OCI-LY1 (cell line): ENCODE results near the gene SLC6A3.
"Not testable (repeated sequence)": the region's sequence is repeated elsewhere in the genome, so short reads cannot be mapped to it uniquely, and the experiment has no call there.

Experiments used
- H2AFZ ChIP-seq: fragments of 200-600 bp; sonication (generic), shearing (Covaris generic); 2 replicates; pipeline ENCODE4 v1.6.0; 2014; ENCODE audit warnings: antibody characterized with exemption, mild to moderate bottlenecking, low read length
- H3F3A ChIP-seq: fragments of 200-600 bp; sonication (generic), shearing (Covaris generic); 2 replicates; pipeline ENCODE4 v1.6.0; 2014; ENCODE audit warnings: mild to moderate bottlenecking, antibody characterized with exemption, low read length, moderate library complexity; ENCODE audit not compliant: insufficient read depth
- H3K27ac ChIP-seq: fragments of 200-600 bp; sonication (generic); 2 replicates; pipeline ENCODE4 v1.5.1; 2014; ENCODE audit warnings: low read length, mixed run types, mild to moderate bottlenecking, low read depth; ENCODE audit not compliant: poor library complexity, severe bottlenecking
- H3K27me3 ChIP-seq: fragments of 200-600 bp; sonication (generic); 2 replicates; pipeline ENCODE4 v1.6.0; 2014; ENCODE audit warnings: antibody characterized with exemption, mild to moderate bottlenecking, low read length, moderate library complexity; ENCODE audit not compliant: insufficient read depth
- H3K36me3 ChIP-seq: fragments of 200-600 bp; sonication (generic); 2 replicates; pipeline ENCODE4 v1.6.1; 2014; ENCODE audit warnings: mild to moderate bottlenecking, antibody characterized with exemption, low read length, moderate library complexity, mixed read lengths; ENCODE audit not compliant: insufficient read depth
- H3K4me1 ChIP-seq: fragments of 200-600 bp; sonication (generic); 2 replicates; pipeline ENCODE4 v1.5.1; 2014; ENCODE audit warnings: mild to moderate bottlenecking, low read length, moderate library complexity; ENCODE audit not compliant: insufficient read depth, severe bottlenecking
- H3K4me2 ChIP-seq: fragments of 200-600 bp; sonication (generic), shearing (Covaris generic); 2 replicates; pipeline ENCODE4 v1.6.1; 2014; ENCODE audit warnings: low read length
- H3K4me3 ChIP-seq: fragments of 200-600 bp; sonication (generic); 2 replicates; pipeline ENCODE4 v1.5.1; 2014; ENCODE audit warnings: low read length, low read depth, mild to moderate bottlenecking, mixed read lengths; ENCODE audit not compliant: poor library complexity, severe bottlenecking
- H3K79me2 ChIP-seq: fragments of 200-600 bp; shearing (Covaris generic); 2 replicates; pipeline ENCODE4 v1.6.1; 2016; ENCODE audit warnings: mixed run types, low read length, mixed read lengths; ENCODE audit not compliant: insufficient read depth
- H3K9ac ChIP-seq: fragments of 200-600 bp; sonication (generic), shearing (Covaris generic); 2 replicates; pipeline ENCODE4 v1.6.1; 2014; ENCODE audit warnings: mild to moderate bottlenecking, low read length, mixed read lengths
- H3K9me2 ChIP-seq: fragments of 200-600 bp; sonication (generic), shearing (Covaris generic); 2 replicates; pipeline ENCODE4 v1.6.1; 2014; ENCODE audit warnings: low read depth, mild to moderate bottlenecking, low read length, mixed read lengths
- H3K9me3 ChIP-seq: fragments of 200-600 bp; shearing (Covaris generic); 2 replicates; pipeline ENCODE4 v1.6.1; 2014; ENCODE audit warnings: low read length, mixed read lengths
- H4K20me1 ChIP-seq: fragments of 200-600 bp; sonication (generic), shearing (Covaris generic); 2 replicates; pipeline ENCODE4 v1.6.0; 2016; ENCODE audit warnings: mild to moderate bottlenecking, low read length; ENCODE audit not compliant: insufficient read depth
- EZH2 ChIP-seq: fragments of 200-600 bp; sonication (generic), shearing (Covaris generic); IDR thresholded peaks from 2 replicates; pipeline ENCODE4 v1.8.0; 2017; ENCODE audit warnings: borderline replicate concordance, mixed run types, mild to moderate bottlenecking, antibody characterized with exemption, low read length, moderate library complexity, mixed read lengths
- TF ChIP-seq, protein P1 (sequence below): fragments of 200-600 bp; sonication (generic), shearing (Covaris generic); IDR thresholded peaks from 2 replicates; pipeline ENCODE4 v1.5.1; 2017; ENCODE audit warnings: mild to moderate bottlenecking, antibody characterized with exemption, low read length, moderate library complexity, mixed read lengths

Gene SLC6A3

GRCh38 chr5:1360861-1361260, 84.4 kb downstream of the SLC6A3 start:
- Histone ChIP-seq H3K9me3 (no peaks in the 10 kb centered on the region), H3F3A (no peaks in the 10 kb centered on the region), H3K36me3 (no peaks in the 10 kb centered on the region), H3K4me1 (no peaks in the 10 kb centered on the region), H3K4me3 (no peak overlapping the region), H2AFZ (no peak overlapping the region), H3K9ac (no peak overlapping the region), H3K4me2 (no peak overlapping the region), H3K27me3 (peaks cover 17% of the 10 kb centered on the region), H3K9me2 (no peaks in the 10 kb centered on the region), H4K20me1 (no peaks in the 10 kb centered on the region), H3K27ac (no peak overlapping the region), H3K79me2 (no peaks in the 10 kb centered on the region)
- no peak for TF ChIP-seq EZH2
- TF ChIP-seq, protein P1, sequence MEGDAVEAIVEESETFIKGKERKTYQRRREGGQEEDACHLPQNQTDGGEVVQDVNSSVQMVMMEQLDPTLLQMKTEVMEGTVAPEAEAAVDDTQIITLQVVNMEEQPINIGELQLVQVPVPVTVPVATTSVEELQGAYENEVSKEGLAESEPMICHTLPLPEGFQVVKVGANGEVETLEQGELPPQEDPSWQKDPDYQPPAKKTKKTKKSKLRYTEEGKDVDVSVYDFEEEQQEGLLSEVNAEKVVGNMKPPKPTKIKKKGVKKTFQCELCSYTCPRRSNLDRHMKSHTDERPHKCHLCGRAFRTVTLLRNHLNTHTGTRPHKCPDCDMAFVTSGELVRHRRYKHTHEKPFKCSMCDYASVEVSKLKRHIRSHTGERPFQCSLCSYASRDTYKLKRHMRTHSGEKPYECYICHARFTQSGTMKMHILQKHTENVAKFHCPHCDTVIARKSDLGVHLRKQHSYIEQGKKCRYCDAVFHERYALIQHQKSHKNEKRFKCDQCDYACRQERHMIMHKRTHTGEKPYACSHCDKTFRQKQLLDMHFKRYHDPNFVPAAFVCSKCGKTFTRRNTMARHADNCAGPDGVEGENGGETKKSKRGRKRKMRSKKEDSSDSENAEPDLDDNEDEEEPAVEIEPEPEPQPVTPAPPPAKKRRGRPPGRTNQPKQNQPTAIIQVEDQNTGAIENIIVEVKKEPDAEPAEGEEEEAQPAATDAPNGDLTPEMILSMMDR: no peak

GRCh38 chr5:1360367-1360766, 84.9 kb downstream of the SLC6A3 start:
- H4K20me1 ChIP-seq, H2AFZ ChIP-seq: not testable (repeated sequence)
- peaks cover 16% of the 10 kb centered on the region for H3K27me3 ChIP-seq

GRCh38 chr5:1359713-1360112, 85.5 kb downstream of the SLC6A3 start:
- H2AFZ ChIP-seq: no peak overlapping the region
- no peaks in the 10 kb centered on the region for H3K9me3 ChIP-seq
- no peak overlapping the region for H3K9ac ChIP-seq
- no peaks in the 10 kb centered on the region for H3F3A ChIP-seq
- peaks cover 14% of the 10 kb centered on the region for H3K27me3 ChIP-seq
- H3K27ac ChIP-seq: no peak overlapping the region
- no peak overlapping the region for H3K4me3 ChIP-seq
- H3K36me3 ChIP-seq: no peaks in the 10 kb centered on the region
- no peaks in the 10 kb centered on the region for H4K20me1 ChIP-seq
- H3K4me1 ChIP-seq: no peaks in the 10 kb centered on the region
- H3K79me2 ChIP-seq: no peaks in the 10 kb centered on the region
- no peak overlapping the region for H3K4me2 ChIP-seq
- no peaks in the 10 kb centered on the region for H3K9me2 ChIP-seq
- TF ChIP-seq EZH2: no peak
- TF ChIP-seq, protein P1: no peak

More at GRCh38 chr5:1360367-1360766, 84.9 kb downstream of the SLC6A3 start:
- not testable (repeated sequence) for H3F3A ChIP-seq, H3K9ac ChIP-seq, H3K79me2 ChIP-seq, H3K4me3 ChIP-seq, H3K36me3 ChIP-seq, H3K27ac ChIP-seq, H3K9me2 ChIP-seq, H3K4me2 ChIP-seq, H3K9me3 ChIP-seq, H3K4me1 ChIP-seq

DNA sequence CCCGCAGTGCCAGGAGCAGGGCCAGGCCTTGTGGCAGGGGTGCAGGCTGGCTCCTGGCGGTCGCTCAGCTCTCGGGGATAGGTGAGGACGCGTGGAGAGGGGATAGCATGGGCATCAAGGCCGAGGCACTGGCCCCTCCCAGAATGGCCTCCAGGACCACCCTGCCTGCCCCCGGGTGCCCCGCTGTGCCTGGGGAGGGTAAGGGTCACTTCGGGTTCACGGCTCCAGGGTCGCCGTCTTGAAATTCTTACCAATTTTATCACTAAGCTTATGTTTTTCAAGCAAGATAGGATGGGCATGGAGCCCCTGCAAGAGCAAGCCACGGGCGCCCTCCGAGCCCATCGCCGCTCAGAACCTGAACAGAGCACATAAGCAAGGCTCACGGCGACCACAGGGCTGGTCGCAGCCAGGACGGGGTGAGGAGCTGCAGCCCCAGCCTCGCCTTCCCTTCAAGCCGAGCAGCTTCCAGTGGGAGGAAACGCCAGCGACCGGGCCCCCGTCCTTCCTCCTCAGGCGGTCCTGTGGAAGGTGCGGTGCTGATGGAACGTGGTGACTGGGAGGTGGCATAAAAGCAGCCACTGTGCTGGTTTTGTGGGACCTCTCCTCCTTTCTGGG, 86.1 kb downstream of the SLC6A3 start:
- H3K36me3 ChIP-seq: no peaks in the 10 kb centered on the region
- H3K9me2 ChIP-seq: no peaks in the 10 kb centered on the region
- H2AFZ ChIP-seq: no peak overlapping the region
- no peak overlapping the region for H3K4me2 ChIP-seq
- no peaks in the 10 kb centered on the region for H3K79me2 ChIP-seq
- no peaks in the 10 kb centered on the region for H3K4me1 ChIP-seq
- no peak overlapping the region for H3K4me3 ChIP-seq
- H3K9me3 ChIP-seq: no peaks in the 10 kb centered on the region
- no peak overlapping the region for H3K9ac ChIP-seq
- H4K20me1 ChIP-seq: no peaks in the 10 kb centered on the region
- no peaks in the 10 kb centered on the region for H3F3A ChIP-seq
- H3K27ac ChIP-seq: no peak overlapping the region
- TF ChIP-seq, protein P1: no peak
- no peak for TF ChIP-seq EZH2
- peaks cover 14% of the 10 kb centered on the region for H3K27me3 ChIP-seq
